NCI-H1048 (cell line): Measurements from ENCODE around the gene SCML1.

Experiments
- DNase-seq: peaks from one replicate; lab custom pipeline; 2025; lab: John Stamatoyannopoulos, UW

Gene SCML1

GRCh38 chrX:17788956-17789562, 51.8 kb downstream of the SCML1 start:
- DNase-seq, result no peak

DNA sequence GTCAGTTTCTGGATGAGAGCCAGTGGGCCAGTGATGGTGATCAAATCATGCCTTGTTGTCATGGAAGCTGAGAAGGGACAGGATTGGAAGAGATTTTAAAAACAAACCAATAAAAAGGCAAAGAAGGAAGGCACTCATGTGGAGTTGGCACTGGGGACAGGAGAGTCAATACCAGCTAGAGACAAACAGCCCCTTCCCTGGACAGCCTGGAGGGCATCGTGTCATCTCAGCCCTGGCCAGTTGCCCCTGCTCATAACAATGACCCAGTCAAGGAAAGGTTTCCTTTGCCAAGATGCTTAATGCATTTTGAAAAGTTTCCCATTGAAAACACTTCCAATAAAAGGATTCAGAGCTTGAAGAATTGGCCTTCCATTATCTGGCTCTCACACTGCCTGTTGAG, 55.5 kb downstream of the SCML1 start:
- DNase-seq, result no peak

GRCh38 chrX:17798921-17799320, 61.6 kb downstream of the SCML1 start:
- no peak for DNase-seq

DNA sequence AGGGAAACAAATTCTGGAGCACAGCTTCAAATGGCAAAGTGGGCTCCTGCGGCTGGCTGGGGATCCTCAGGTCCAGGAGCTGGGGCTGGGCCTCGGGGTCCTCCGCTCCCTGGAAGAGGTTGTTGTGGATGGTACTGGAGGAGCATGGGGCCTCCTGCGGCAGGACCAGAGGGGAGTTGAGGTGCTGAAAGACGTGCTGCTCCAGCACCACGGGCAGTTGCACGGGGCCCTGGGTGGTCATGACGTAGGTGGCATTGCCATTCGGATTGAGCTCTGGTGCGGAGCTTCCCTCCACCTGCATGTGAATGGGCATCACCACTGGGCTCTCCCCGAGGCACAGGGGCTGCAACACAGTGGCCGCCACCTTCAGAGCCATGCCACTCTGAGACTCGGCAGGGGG, 64.1 kb downstream of the SCML1 start:
- DNase-seq, result no peak

DNA sequence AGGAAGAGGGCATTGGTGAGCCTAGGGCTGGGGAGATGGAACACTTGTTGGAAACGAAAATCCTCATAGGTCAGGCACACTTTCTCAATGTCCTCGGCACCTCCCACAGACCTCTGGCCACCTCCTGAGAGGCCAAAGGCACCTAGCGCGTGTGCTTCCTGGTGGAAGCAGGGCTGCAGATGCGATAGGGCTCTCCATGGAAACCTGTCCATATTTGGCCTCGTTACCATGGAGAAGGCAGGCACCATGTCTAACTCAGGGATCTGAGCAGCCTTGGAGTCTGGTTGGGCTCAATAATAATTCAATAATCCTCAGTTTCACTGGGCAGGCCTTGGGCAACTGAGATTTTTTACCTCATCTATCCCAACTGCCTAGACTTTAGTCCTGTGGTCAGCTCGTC, 65.5 kb downstream of the SCML1 start:
- DNase-seq, result no peak

- no peak for DNase-seq
Measured at GRCh38 chrX:17803449-17803848, 66.2 kb downstream of the SCML1 start.
